Measurements from ENCODE around the gene KLKB1.
"Not testable (repeated sequence)": the region's sequence is repeated elsewhere in the genome, so short reads cannot be mapped to it uniquely, and the experiment has no call there.

The KLKB1 gene

GRCh38 chr4:186227744-186228513 is 622 bp downstream of the KLKB1 start:
- DNase-seq, result no peak

- DNase-seq, result no peak
Measured at GRCh38 chr4:186228514-186228894, 1.2 kb downstream of the KLKB1 start.

- no peak for DNase-seq
Measured at GRCh38 chr4:186234367-186234766, 7.1 kb downstream of the KLKB1 start.

- DNase-seq, result no peak
Measured at GRCh38 chr4:186236126-186236525, 8.8 kb downstream of the KLKB1 start.

- DNase-seq, result no peak
Measured at GRCh38 chr4:186240452-186240847, 13.1 kb downstream of the KLKB1 start.

- DNase-seq, result no peak
Measured at GRCh38 chr4:186240848-186241491, 13.7 kb downstream of the KLKB1 start.

GRCh38 chr4:186241616-186242015 is 14.3 kb downstream of the KLKB1 start:
- DNase-seq, result no peak

- DNase-seq, result not testable (repeated sequence)
Measured at GRCh38 chr4:186242031-186242430, 14.7 kb downstream of the KLKB1 start.

GRCh38 chr4:186243331-186243730 is 16.0 kb downstream of the KLKB1 start:
- no peak for DNase-seq

- DNase-seq, result no peak
Measured at GRCh38 chr4:186244835-186245234, 17.5 kb downstream of the KLKB1 start.

GRCh38 chr4:186247062-186247752 is 19.9 kb downstream of the KLKB1 start:
- DNase-seq, result not testable (repeated sequence)

GRCh38 chr4:186248643-186249042 is 21.3 kb downstream of the KLKB1 start:
- DNase-seq, result no peak

- no peak for DNase-seq
Measured at GRCh38 chr4:186249785-186250754, 22.8 kb downstream of the KLKB1 start.

GRCh38 chr4:186250760-186251159 is 23.5 kb downstream of the KLKB1 start:
- DNase-seq, result no peak

- DNase-seq, result no peak
Measured at GRCh38 chr4:186255122-186255521, 27.8 kb downstream of the KLKB1 start.

- DNase-seq, result no peak
Measured at GRCh38 chr4:186258216-186258811, 31.0 kb downstream of the KLKB1 start.

- DNase-seq, result no peak
Measured at GRCh38 chr4:186260117-186260503, 32.8 kb downstream of the KLKB1 start.

GRCh38 chr4:186260504-186261448 is 33.5 kb downstream of the KLKB1 start:
- DNase-seq, result no peak

GRCh38 chr4:186264660-186265059 is 37.4 kb downstream of the KLKB1 start:
- DNase-seq, result no peak

GRCh38 chr4:186265250-186265649 is 37.9 kb downstream of the KLKB1 start:
- DNase-seq, result not testable (repeated sequence)

Data from CD4-positive, alpha-beta T cell treated with Interleukin-6 for 4 hours (primary cell).